Embryonic facial prominence (tissue), 1 donor: ENCODE results near the gene MADD.
"Not testable (repeated sequence)": the region's sequence is repeated elsewhere in the genome, so short reads cannot be mapped to it uniquely, and the experiment has no call there.

Experiments used
- DNase-seq: peaks from one replicate; pipeline ENCODE4 v3.0.0-alpha.2; 2016; ENCODE audit errors: extremely low spot score

The MADD gene

GRCh38 chr11:47274495-47275235 lies 4.7 kb downstream of the MADD start:
- no peak for DNase-seq

- DNase-seq: no peak
Observed at GRCh38 chr11:47276923-47277322, 7.0 kb downstream of the MADD start.

GRCh38 chr11:47278058-47278457 lies 8.1 kb downstream of the MADD start:
- DNase-seq: no peak

- no peak for DNase-seq
Observed at GRCh38 chr11:47278769-47279168, 8.8 kb downstream of the MADD start.

GRCh38 chr11:47280099-47280498 lies 10.2 kb downstream of the MADD start:
- DNase-seq: no peak

- no peak for DNase-seq
Observed at GRCh38 chr11:47280860-47281259, 10.9 kb downstream of the MADD start.

- no peak for DNase-seq
Observed at GRCh38 chr11:47282462-47282861, 12.5 kb downstream of the MADD start.

- no peak for DNase-seq
Observed at GRCh38 chr11:47284151-47284550, 14.2 kb downstream of the MADD start.

- no peak for DNase-seq
Observed at GRCh38 chr11:47285969-47286770, 16.2 kb downstream of the MADD start.

- no peak for DNase-seq
Observed at GRCh38 chr11:47288066-47288465, 18.1 kb downstream of the MADD start.

- DNase-seq: no peak
Observed at GRCh38 chr11:47289856-47290255, 19.9 kb downstream of the MADD start.

GRCh38 chr11:47295385-47295784 lies 25.5 kb downstream of the MADD start:
- DNase-seq: no peak

- no peak for DNase-seq
Observed at GRCh38 chr11:47296045-47296444, 26.1 kb downstream of the MADD start.

- no peak for DNase-seq
Observed at GRCh38 chr11:47299078-47299477, 29.1 kb downstream of the MADD start.

- no peak for DNase-seq
Observed at GRCh38 chr11:47302853-47303252, 32.9 kb downstream of the MADD start.

- no peak for DNase-seq
Observed at GRCh38 chr11:47305734-47306483, 36.0 kb downstream of the MADD start.

GRCh38 chr11:47306484-47306844 lies 36.5 kb downstream of the MADD start:
- no peak for DNase-seq

- DNase-seq: no peak
Observed at GRCh38 chr11:47308050-47308823, 38.3 kb downstream of the MADD start.

GRCh38 chr11:47314992-47315391 lies 45.1 kb downstream of the MADD start:
- DNase-seq: no peak

- DNase-seq: not testable (repeated sequence)
Observed at GRCh38 chr11:47316501-47316900, 46.6 kb downstream of the MADD start.

GRCh38 chr11:47317064-47317828 lies 47.3 kb downstream of the MADD start:
- no peak for DNase-seq
